Hematopoietic multipotent progenitor cell treated with erythropoietin and hydrocortisone succinate and interleukin-3 and kit ligand, for 17 days (in vitro differentiated cells): ENCODE measurements around the gene LAMB1.
"Not testable (repeated sequence)": the region's sequence is repeated elsewhere in the genome, so short reads cannot be mapped to it uniquely, and the experiment has no call there.

Experiments used
- DNase-seq: peaks from one replicate; pipeline ENCODE4 v3.0.0-alpha.2; 2015; ENCODE audit warnings: low spot score

LAMB1 gene

DNA sequence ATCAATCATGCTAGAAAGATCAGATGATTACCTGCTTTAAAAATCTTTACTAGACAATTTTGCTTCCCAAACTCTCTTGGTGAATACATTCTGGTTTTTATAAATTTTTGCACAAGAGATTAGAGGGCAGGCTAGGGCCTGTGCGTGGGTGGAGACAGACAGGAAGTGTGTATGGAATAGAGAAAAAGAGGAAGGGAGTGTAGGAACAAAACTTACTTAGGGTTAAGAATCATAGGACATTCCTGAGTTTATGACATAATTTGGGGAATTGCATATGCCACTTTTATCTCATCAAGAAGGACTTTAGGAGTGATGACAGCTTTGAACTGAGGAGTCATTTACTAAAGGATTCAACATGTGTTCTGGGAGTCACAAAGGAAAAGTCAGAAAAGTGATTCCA, 31.3 kb downstream of the LAMB1 start:
- DNase-seq: no peak

DNA sequence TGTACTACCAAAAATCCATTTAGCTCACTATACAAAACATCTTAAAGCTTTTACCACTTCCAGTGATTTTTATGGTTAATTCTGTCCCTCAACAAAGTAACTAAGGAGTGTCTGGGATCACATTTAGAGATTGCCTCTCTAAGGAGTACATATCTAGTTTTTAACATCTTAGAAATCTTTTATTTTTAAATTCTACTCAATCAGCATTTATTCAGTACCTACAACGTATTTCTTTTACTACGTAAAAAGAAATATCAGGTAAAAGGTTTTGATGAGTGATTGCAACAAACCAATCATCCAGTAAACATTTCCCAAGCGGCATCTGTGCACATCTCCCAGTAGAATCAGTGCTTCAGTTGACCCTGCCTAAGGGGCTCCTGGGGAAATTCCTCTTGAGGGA, 31.9 kb downstream of the LAMB1 start:
- no peak for DNase-seq

DNA sequence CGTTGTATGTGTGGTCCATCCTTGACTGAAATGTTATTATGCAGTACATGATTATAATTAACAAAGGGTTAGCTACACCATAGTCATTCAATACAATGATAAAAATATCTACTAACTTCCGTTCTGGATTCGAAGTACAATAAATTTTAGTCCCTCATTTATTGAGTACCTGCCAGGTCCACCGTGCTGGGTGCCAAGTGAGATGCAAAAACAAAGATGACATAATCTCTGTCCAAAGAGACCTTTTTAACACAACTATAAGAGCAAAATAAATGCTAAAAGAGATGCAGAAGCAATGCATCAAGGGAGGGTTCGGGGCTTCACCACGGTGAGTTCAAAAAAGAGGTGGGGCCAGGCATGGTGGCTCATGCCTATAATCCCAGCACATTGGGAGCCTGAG, 33.1 kb downstream of the LAMB1 start:
- DNase-seq: no peak

DNA sequence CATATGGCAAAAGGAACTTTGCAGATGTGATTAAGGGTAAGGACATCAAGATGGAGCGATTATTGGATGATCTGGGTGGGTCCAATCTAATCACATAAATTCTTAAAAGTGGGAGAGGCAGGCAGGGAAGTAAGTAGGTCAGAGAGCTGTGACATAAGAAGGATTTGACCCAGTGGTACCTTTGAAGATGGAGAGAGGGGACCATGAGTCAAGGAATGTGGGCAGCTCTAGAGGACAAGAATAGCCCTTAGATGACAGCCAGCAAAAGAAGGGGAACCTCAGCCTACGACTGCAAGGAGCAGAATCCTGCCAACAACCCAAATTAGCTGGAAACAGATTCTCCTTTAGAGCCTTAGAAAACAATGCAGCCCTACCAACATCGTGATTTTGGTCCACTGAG, 34.5 kb downstream of the LAMB1 start:
- no peak for DNase-seq

DNA sequence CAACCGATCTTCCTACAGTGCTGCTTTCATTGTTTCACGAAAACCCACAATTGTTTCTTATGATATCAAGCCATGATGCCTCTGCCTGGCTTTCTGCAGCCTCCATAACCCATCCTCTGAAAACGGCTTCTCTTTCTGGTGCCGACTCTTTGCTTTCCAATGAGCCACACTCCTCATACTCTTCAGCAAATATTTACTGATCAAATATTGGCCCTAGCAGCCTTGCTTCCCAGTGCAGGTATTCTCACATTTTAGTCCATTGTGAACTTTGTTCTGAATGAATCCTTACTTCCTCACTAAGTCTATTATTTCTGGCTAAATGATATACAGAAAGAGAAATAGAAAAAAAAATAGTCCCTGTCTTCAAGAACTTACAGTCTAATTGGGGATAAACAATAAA, 35.5 kb downstream of the LAMB1 start:
- DNase-seq: no peak

DNA sequence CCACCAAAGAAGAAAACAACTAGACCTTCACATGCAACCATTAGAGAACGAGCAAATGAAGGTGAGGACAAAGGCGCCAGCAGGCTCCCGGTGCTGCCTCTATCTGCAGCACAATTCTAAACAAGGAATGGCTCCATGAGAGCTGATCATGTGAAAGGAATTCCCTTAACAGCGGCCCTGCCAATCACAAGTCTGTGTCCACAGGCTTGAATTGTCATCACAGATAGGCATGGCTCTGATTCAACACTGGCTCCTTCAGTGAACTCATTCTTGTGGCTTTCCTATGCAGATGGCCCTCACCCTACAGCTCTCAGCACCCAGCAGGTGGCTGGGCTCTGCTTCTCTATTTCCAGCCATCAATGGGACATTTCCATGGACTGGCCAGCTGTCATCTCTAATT, 36.2 kb downstream of the LAMB1 start:
- DNase-seq: no peak

DNA sequence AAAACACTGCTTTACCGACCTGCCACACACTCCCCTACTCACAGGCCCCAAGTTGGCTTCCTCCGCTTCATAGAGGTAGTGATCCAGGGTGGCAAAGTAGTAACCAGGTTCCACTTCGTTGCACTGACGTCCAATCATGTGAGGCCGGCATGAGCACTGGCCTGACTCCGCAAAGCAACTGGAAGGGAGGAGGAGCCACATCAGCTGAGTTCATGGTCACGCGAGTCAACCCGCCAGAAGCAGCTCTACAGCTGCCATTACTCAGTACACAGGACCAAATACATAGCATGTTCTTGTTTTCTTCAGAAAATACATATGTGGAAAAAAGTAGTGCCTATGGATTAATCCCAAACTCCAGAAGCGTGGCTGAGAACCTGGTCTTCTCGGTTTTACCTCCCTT, 38.5 kb downstream of the LAMB1 start:
- DNase-seq: no peak

DNA sequence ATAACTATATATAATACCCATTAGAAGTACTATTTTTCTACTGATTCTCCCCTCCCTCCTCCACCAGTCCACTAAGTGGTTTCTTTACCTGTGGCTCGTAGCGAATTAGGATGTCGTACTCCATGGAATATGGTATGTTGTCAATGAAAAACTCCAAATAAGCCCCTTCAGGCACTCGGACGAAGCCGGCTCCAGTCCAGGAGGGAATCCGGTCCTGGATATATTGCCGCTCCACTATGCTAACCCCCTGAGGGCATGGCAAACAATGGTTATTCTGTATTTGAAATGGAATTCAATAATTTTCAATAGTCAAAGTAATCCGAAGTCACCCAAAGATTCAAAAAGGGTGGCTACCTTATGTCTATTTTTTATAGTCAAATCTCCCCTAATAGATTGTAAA, 40.1 kb downstream of the LAMB1 start:
- DNase-seq: no peak

DNA sequence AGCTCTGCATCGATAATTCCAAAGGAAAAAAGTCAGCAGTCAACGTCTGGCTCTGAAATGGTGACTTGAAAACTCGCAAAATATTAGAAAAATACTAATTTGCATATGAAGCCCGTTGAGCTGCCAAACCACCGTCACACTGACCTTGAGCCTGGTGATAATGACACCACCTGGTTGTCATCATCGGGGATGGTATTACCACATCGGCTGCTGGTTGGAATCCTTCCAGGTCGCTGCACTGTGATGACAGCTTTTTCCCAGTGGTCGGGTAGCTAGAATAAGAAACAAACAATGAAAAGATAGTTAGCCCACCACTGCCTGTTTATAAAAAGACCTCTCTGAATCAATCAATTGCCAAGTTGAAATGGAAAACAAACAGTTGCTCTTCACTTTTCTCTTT, 41.6 kb downstream of the LAMB1 start:
- DNase-seq: no peak

DNA sequence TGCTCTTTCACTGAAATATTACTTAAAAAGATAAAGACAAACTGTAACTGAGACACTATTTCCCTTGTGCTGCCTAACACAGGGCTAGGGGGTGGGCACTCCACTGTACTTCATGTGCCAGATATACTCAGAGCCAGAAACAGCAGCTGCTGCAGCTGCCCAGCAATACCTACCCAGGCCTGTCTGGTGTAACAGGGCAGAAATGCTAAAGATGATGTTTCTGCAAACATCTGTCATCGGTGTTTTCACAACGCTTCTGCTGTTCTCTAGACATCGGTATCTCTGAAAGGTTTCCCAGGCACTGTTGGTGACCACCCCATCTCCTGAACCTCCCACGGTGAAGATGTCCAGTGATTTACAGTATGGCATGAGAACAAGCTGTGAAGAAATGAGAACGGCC, 42.7 kb downstream of the LAMB1 start:
- no peak for DNase-seq

DNA sequence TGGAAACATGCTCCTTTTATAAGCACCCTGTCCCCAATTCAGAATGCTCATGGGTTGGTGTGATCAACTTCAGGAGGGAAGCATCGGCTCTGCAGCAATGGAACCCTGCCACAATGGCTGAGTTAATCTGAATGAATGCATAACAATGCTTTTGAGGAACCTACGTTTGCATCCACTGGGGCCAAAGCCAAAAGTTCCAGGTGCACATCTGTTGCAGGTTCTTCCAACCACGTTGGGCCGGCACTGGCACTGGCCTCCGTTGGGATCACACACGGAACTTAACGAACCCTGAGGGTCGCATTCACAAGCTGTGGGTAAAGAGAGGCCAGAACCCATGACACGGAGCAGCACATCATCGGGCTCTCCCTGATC, 43.4 kb downstream of the LAMB1 start:
- DNase-seq: no peak

DNA sequence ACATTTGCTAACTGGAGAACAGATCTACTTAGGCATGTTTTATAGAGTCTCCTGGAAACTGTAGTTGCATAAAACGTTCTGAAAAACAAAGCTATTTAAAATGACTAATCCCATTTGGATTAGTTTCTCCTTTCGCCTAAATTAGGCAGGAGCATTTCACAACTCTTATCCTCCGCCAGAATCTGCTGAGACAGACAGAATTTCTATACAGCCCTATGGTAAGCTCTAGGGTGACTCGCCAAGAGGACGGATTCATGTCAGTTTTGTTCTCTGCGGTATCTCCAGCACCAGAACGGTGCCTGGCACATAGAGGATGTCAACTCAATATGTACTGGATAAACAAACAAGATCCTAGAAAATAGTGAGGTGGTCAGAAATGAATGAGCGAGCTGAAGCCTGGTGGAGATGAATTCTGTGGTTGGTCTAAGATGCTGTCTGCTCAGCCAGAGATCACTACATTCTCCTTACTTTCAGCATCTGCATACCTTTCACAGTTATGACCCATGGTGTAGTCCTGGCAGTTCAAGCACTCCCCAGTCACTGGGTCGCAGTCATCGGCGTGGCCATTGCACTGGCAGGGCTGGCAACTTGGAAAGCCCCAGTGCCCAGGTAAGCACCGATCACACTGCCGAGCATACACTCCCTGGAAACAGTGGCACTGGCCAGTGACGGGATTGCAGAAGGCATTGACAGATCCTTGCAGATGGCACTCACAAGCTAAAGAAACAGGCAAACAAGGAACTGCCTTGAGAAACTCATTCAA, 44.0 kb downstream of the LAMB1 start:
- no peak for DNase-seq

DNA sequence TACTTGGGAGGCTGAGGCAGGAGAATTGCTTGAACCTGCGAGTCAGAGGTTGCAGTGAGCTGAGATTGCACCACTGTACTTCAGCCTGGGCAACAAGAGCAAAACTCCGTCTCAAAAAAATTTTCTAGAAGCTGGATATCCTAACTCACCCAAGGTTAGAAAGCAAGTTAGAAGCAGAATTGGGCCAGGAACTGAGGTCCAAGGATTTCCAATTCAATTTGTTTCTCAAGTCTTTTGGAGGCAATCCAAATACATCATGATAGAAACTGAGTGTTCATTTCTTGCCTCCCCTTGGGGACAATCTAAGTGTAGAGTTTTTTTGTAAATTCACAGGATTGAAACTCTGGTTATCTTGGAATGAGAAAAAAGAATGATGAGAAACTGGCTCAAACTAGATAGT, 45.5 kb downstream of the LAMB1 start:
- no peak for DNase-seq

DNA sequence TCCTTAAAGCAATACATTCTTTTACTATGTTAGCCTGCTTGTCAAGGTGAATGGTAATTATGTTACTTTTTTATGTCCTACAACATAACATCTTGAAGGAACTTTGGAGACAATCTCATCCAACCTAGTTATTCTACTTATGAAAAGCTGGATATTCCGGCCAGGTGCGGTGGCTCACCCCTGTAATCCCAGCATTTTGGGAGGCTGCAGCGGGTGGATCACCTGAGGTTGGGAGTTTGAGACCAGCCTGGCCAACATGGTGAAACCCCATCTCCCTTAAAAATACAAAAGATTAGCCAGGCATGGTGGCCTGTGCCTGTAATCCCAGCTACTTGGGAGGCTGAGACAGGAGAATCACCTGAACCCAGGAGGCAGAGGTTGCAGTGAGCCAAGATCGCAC, 46.0 kb downstream of the LAMB1 start:
- not testable (repeated sequence) for DNase-seq

DNA sequence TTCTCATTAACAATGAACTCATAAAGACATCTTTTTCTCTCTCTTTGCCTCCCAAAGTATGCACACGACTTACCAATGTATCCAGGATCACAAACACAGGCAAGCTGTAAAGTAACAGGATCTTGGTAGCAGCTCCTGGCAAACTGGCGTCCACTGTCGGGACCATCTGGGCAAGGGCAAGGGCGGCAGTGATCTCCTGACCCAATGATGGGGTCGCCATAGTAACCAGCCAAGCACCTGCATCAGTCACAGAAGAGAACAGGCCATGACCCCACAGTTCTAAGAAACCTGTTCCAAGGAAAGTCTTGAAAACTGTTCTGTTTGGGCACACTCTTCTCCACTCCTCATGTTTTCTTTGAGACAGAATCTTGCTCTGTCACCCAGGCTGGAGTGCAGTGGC, 47.6 kb downstream of the LAMB1 start:
- no peak for DNase-seq

DNA sequence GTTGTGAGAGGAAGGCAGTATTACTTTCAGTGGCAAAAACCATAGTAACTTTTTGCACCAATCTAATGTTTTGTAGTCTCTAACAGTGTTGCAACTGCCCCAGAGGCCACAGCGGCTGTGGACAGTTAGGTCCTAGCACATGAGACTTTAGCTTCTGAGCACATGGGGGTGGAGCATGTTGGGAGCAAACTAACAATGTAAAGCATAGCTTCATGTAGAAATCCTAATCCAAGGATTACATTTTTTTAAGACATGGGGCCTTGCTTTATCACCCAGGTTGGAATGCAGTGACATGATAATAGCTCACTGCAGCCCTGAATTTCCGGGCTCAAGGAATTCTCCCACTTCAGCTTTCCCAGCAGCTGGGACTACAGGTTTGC, 49.0 kb downstream of the LAMB1 start:
- no peak for DNase-seq

DNA sequence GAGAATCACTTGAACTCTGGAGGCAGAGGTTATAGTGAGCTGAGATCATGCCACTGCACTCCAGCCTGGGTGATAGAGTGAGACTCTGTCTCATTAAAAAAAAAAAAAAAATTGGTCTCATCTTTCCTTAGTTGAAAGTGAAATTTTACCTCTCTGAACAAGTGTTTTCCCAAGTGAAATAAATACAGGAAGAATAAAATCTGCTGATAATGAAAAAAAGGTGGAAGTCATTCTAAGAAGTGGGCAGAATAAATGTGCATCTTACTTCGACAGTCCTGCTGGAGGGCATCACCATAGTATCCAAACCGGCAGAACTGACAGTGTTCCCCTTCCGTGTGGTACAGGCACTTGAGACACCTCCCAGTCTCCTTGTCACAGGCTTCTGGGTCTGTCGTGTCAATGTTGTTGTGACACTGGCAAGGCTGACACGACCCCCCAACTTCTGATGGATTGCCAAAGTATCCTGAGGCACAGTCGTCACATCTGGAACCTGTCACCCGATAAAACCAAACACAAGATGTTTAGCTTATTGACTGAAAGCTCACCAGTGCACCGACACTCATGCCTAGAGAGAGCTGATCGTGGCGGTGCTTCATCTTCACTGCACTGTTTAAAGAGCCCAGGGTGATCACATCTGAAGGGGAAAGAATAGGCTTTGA, 49.6 kb downstream of the LAMB1 start:
- DNase-seq: no peak

DNA sequence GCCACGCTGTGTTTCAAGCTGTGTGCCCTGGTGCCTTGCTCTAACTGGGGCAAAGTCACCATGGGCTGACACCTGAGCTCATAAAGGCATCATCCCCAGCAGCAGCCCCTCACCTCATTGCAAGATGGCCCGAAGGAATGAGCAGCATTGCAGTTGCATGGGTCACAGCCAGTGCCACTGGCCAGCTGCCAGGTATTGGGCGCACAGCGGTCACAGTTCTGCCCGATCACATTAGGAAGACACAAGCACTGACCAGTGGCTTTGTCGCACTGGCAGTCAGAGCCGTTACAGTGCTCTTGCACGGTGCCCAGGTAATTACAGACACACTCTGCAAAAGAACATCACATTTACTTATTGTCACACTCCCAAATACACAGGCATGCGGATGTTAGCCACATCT, 51.1 kb downstream of the LAMB1 start:
- no peak for DNase-seq

DNA sequence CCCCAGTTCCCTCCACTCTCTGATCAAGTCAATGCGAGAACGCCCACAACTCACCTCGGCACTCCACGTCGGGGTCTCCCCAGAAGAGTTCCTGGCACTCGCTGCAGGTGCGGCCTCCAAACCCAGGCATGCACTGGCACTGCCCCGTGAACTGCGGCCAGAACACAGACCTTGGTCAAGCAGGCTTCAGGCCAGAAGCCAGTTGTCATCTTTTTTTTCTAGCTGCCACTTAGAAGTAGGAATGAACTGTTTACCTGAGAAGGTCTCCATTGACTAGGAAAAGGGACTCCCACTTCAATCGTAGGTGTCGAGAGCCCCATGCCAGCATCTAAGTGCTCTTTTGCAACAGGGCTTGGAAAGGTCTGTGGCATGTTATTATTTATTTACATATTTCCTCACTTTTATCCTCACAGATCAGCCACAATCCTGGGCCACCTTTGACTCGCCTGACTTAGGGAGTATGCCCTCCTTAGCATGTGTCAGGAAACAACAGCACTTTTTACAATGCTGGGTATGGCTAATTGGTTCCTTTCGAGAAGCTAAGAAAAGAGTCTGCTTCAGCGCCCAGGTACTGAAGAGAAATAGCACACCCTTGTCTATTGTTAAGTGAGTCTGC, 51.7 kb downstream of the LAMB1 start:
- DNase-seq: no peak

DNA sequence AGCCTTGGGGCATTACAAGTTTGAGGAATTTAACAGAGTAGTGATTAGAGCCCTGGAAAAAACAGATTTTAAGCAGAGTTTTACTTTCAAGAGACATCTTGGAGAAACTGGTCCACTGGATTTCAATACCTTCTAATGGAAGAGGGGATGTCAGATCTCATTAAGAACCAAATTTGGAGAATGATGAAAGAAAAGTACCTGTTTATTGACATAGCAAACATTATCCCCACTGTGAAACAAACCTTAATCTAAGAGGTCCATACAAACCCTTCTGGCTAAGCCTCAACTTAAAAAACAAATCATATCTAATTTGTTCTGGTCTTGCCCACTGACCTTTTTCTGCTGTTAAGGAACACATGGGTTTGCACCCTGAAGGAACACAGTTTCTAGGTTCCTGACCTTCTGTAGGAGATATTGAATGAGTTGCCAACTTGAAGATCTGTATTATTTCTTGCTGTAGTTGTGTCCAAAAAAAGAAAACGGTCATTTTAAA, 53.5 kb downstream of the LAMB1 start:
- DNase-seq: no peak

DNA sequence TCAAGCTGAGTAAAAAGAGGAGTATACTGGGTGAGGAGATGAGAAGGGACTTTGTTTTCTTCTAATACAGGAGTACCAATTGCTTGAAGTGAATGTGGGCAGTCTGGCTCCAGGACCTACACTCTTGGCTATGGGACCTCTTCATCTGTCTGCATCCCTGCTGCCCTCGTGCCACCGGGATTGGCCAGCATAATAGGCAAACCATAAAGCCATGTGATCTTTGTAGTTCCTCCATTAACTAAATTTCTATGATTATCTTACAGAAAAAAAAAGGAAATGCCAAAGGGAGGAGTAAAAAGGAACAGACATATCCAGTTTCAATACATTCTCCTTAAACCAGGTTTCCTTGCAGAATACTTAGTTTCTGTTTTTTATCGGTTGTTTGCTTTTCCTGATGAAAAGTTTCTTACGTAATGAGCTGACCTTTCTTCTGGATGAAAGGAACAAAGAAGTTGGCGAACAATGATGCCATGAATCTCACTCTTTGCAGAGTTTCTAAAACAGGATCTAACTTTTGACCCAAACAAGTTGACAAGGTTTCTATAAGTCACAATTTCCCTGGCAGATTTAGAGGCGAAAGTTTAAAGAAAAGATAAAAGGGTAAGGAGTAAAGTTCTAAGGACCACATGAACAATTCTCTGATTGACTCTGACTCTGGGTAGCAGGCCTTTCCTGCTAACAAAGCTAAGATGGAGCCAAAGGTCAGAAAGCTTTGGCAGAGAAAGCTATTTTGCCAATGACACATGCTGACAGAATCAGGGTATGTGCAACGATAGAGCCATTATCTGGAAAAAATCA, 54.1 kb downstream of the LAMB1 start:
- no peak for DNase-seq

DNA sequence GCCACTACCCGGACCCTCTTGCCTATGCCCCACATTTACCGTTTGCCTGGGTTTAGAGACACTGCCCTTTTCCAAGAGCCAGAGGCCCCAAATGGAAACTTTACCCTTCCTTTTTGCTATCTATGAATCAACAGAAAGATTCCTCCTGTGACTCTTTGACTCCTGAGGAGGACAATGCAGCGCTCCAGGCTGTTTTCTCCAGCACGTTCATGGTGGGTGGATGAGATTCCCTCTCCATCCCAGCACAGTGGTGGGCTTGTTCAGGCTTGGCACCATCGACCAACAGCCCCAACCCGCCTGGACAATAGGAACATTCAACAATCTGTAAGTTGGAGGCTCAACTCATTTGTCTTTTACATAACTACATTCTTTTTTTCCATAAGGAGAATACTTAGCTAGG, 56.1 kb downstream of the LAMB1 start:
- DNase-seq: no peak

DNA sequence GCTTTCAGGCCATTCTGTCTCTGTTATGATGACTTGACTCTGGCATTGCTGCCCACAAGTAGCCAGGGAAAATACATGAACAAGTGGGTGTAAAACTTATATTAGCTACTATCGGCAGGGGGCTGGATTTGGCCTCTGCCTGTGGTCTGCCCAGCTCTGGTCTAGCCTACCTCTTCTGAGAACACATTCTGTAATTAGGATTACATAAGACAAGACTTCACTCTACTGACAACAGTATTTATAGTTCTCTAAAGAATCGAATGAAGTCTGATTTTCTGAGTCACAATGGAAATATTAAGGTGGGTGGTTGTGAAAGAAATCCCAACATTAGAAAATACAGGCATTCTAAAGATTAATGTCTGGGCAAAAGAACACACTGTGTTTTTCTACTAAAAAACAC, 56.5 kb downstream of the LAMB1 start:
- DNase-seq: no peak
